Upper lobe of left lung (tissue), 6 donors: ENCODE measurements around the gene TSSK6. TPM values are rescaled to one million over a fixed set of nuclear protein-coding genes. Genes with fewer than 3 reads are reported as not detected.

Experiments used
- ATAC-seq, 2 donors: fragments of 200-7000 bp; cut with Tn5 transposase; one replicate each; pipeline ENCODE4 v1.9.1; 2022; ENCODE audit warnings: mild to moderate bottlenecking in 2 of 2, moderate library complexity in 2 of 2; ENCODE audit not compliant: low FRiP score in 2 of 2
- DNase-seq, 2 donors: peaks; one replicate each; pipeline ENCODE4 v3.0.0-alpha.2; 2019 to 2020
- H3K27ac ChIP-seq, 4 donors: fragments of 200-600 bp; sonication (generic); one replicate each; pipeline ENCODE4 v1.5.1; 2016 to 2019
- H3K27me3 ChIP-seq, 4 donors: fragments of 200-600 bp; sonication (generic); one replicate each; pipeline ENCODE4 v1.5.1; 2017 to 2019
- H3K36me3 ChIP-seq, 4 donors: fragments of 200-600 bp; sonication (generic); one replicate each; pipeline ENCODE4 v1.5.1; 2016 to 2019
- H3K4me1 ChIP-seq, 4 donors: fragments of 200-600 bp; sonication (generic); one replicate each; pipeline ENCODE4 v1.5.1; 2018 to 2019
- H3K4me3 ChIP-seq, 4 donors: fragments of 200-600 bp; sonication (generic); one replicate each; pipeline ENCODE4 v1.5.1; 2017 to 2019; ENCODE audit warnings: mild to moderate bottlenecking in 2 of 4, moderate library complexity in 1 of 4
- H3K9me3 ChIP-seq, 4 donors: fragments of 200-600 bp; sonication (generic); one replicate each; pipeline ENCODE4 v1.5.1; 2018 to 2019
- EP300 ChIP-seq, 4 donors: sonication (generic); formaldehyde crosslinking; IDR thresholded peaks; one replicate each; pipeline ENCODE4 v1.5.1; 2017; ENCODE audit warnings: antibody characterized with exemption in 4 of 4, control low read depth in 2 of 4
- POLR2A ChIP-seq, 4 donors: fragments of 450-650 bp; IDR thresholded peaks; one replicate each; pipeline ENCODE4 v1.5.1; 2016 to 2017; ENCODE audit warnings: antibody characterized with exemption in 4 of 4, mild to moderate bottlenecking in 2 of 4
- POLR2AphosphoS5 ChIP-seq, 2 donors: sonication (generic); formaldehyde crosslinking; IDR thresholded peaks; one replicate each; pipeline ENCODE4 v1.5.1; 2017; ENCODE audit warnings: antibody characterized with exemption in 2 of 2
- WGBS, 2 donors: methylation state at CpG; one replicate each; pipeline ENCODE4 v1.1.5; 2017 to 2018; 5-methylcytosine and 5-hydroxymethylcytosine counted together
- total RNA-seq, 6 donors: library from RNA; depleted of rRNA in 4 of 6; stranded (reverse); fragments of >200 nt in 4 of 6; gene quantifications; one replicate each; pipeline versions ENCODE4 v1.1.0 to v1.2.1, GENCODE V29; 2016 to 2021
- TF ChIP-seq, protein P1 (sequence below), 6 experiments: fragments of 450-650 bp in 4 of 6; fragments of 200-600 bp in 2 of 6; sonication (generic) in 2 of 6; IDR thresholded peaks; one replicate each; pipeline ENCODE4 v1.5.1; 2016 to 2019; ENCODE audit warnings: antibody characterized with exemption in 6 of 6
- donor health status: DM: no; HTN: no; CAD: no; lungs with moderate emphysema.
- donor health status: DM: no; HTN: yes; CAD: no; lungs with severe emphysema.

TSSK6 gene
- total RNA-seq, 6 donors from 2014 or later: 1.7 to 7.3 (median 3.1) TPM

- 92 to 94% methylated on average over 15 to 17 of the region's 17 CpGs for WGBS, 2 donors
- ATAC-seq (no peak), DNase-seq (peak in 1 of 2 donors; percentile 36)
- Histone ChIP-seq H3K4me3 (peak overlapping the region in 2 of 4 donors; percentile 13 to 27), H3K9me3 (no peaks in the 10 kb centered on the region), H3K4me1 (peaks cover 12 to 33% (median 21%) of the 10 kb centered on the region in 4 donors), H3K36me3 (no peaks in the 10 kb centered on the region), H3K27ac (no peak overlapping the region), H3K27me3 (no peaks in the 10 kb centered on the region)
- TF ChIP-seq POLR2A (IDR thresholded peaks at IDR 0.05): no peak
Measured at GRCh38 chr19:19513682-19514081, 1.7 kb downstream of the TSSK6 start.

GRCh38 chr19:19510432-19510831 is 4.9 kb downstream of the TSSK6 start:
- Histone ChIP-seq H3K27ac (no peak overlapping the region), H3K4me1 (peaks cover 0 to 11% (median 5%) of the 10 kb centered on the region in 4 donors), H3K36me3 (peaks cover 10 to 27% (median 17%) of the 10 kb centered on the region in 4 donors), H3K4me3 (no peak overlapping the region), H3K27me3 (no peaks in the 10 kb centered on the region), H3K9me3 (no peaks in the 10 kb centered on the region)
- TF ChIP-seq, protein P1, sequence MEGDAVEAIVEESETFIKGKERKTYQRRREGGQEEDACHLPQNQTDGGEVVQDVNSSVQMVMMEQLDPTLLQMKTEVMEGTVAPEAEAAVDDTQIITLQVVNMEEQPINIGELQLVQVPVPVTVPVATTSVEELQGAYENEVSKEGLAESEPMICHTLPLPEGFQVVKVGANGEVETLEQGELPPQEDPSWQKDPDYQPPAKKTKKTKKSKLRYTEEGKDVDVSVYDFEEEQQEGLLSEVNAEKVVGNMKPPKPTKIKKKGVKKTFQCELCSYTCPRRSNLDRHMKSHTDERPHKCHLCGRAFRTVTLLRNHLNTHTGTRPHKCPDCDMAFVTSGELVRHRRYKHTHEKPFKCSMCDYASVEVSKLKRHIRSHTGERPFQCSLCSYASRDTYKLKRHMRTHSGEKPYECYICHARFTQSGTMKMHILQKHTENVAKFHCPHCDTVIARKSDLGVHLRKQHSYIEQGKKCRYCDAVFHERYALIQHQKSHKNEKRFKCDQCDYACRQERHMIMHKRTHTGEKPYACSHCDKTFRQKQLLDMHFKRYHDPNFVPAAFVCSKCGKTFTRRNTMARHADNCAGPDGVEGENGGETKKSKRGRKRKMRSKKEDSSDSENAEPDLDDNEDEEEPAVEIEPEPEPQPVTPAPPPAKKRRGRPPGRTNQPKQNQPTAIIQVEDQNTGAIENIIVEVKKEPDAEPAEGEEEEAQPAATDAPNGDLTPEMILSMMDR (IDR thresholded peaks at IDR 0.05): no peak
- TF ChIP-seq POLR2AphosphoS5 (IDR thresholded peaks at IDR 0.05) (no peak), POLR2A (IDR thresholded peaks at IDR 0.05) (no peak), EP300 (IDR thresholded peaks at IDR 0.05) (no peak)
- 61 to 62% methylated on average over 3 to 6 of the region's 6 CpGs for WGBS, 2 donors
- no peak for ATAC-seq
- no peak for DNase-seq

- DNase-seq (no peak), ATAC-seq (peak in 1 of 2 donors; percentile 5)
- no peaks in the 10 kb centered on the region for H3K9me3 ChIP-seq
- 71 to 79% methylated on average over 1 to 8 of the region's 11 CpGs for WGBS, 2 donors
- peaks cover 19 to 49% (median 36%) of the 10 kb centered on the region in 4 donors for H3K36me3 ChIP-seq
- H3K27me3 ChIP-seq: no peaks in the 10 kb centered on the region
- H3K27ac ChIP-seq: no peak overlapping the region
- TF ChIP-seq, protein P1 (IDR thresholded peaks at IDR 0.05): no peak
- TF ChIP-seq POLR2A (IDR thresholded peaks at IDR 0.05): no peak
- no peak for TF ChIP-seq EP300 (IDR thresholded peaks at IDR 0.05)
- TF ChIP-seq POLR2AphosphoS5 (IDR thresholded peaks at IDR 0.05): no peak
- no peak overlapping the region for H3K4me3 ChIP-seq
- H3K4me1 ChIP-seq: no peaks in the 10 kb centered on the region
Measured at GRCh38 chr19:19508217-19508616, 7.1 kb downstream of the TSSK6 start.

DNA sequence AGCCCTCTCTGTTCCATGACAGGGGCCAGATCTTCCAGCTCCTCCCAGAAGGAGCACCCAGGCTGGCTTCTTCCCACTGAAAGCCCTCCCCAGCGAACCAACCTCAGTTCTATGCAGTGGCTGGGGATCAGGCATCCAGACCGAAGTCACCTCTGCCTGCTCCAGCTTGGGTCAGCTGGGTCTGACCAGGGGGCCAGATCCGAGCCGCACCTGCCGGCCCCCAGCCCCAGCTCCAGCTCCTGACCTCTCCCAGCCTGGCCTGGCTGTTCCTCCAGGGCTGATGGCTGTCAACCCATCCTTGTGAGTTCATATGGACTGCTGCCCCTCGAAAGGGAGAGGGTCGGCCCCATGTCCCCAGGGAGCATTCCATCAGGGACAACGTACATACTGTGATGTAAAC is 8.0 kb downstream of the TSSK6 start:
- Histone ChIP-seq H3K27ac (no peak overlapping the region), H3K9me3 (no peaks in the 10 kb centered on the region), H3K27me3 (no peaks in the 10 kb centered on the region), H3K4me3 (no peak overlapping the region), H3K4me1 (no peaks in the 10 kb centered on the region), H3K36me3 (peaks cover 25 to 58% (median 44%) of the 10 kb centered on the region in 4 donors)
- TF ChIP-seq POLR2AphosphoS5 (IDR thresholded peaks at IDR 0.05): no peak
- TF ChIP-seq, protein P1 (IDR thresholded peaks at IDR 0.05): no peak
- no peak for TF ChIP-seq POLR2A (IDR thresholded peaks at IDR 0.05)
- ATAC-seq: no peak
- WGBS, 2 donors: 81 to 92% methylated on average over 5 to 8 of the region's 8 CpGs
- no peak for DNase-seq

GRCh38 chr19:19506592-19506991 is 8.8 kb downstream of the TSSK6 start:
- Histone ChIP-seq H3K4me1 (no peaks in the 10 kb centered on the region), H3K27ac (no peak overlapping the region), H3K36me3 (peaks cover 30 to 65% (median 52%) of the 10 kb centered on the region in 4 donors), H3K4me3 (no peak overlapping the region), H3K27me3 (no peaks in the 10 kb centered on the region), H3K9me3 (no peaks in the 10 kb centered on the region)
- WGBS, 2 donors: 90 to 94% methylated on average over 12 of the region's 12 CpGs
- no peak for DNase-seq
- ATAC-seq: no peak
- no peak for TF ChIP-seq EP300 (IDR thresholded peaks at IDR 0.05)

- DNase-seq (peak in 1 of 2 donors; percentile 81), ATAC-seq (no peak)
- H3K27ac ChIP-seq: no peak overlapping the region
- H3K27me3 ChIP-seq: no peaks in the 10 kb centered on the region
- no peaks in the 10 kb centered on the region for H3K4me1 ChIP-seq
- H3K4me3 ChIP-seq: no peak overlapping the region
- peaks cover 30 to 73% (median 60%) of the 10 kb centered on the region in 4 donors for H3K36me3 ChIP-seq
- WGBS, 2 donors: 94 to 96% methylated on average over 22 to 27 of the region's 27 CpGs
- TF ChIP-seq POLR2AphosphoS5 (IDR thresholded peaks at IDR 0.05) (no peak), POLR2A (IDR thresholded peaks at IDR 0.05) (no peak), EP300 (IDR thresholded peaks at IDR 0.05) (no peak)
- TF ChIP-seq, protein P1 (IDR thresholded peaks at IDR 0.05): no peak
- H3K9me3 ChIP-seq: no peaks in the 10 kb centered on the region
Measured at GRCh38 chr19:19505669-19506326, 9.6 kb downstream of the TSSK6 start.
